ENCODE results near the gene HHLA2.

The HHLA2 gene

GRCh38 chr3:108315767-108316301 is 19.5 kb downstream of the HHLA2 start:
- Histone ChIP-seq H3K27ac (no peak overlapping the region), H3K4me3 (no peak overlapping the region)
- TF ChIP-seq, protein P1, sequence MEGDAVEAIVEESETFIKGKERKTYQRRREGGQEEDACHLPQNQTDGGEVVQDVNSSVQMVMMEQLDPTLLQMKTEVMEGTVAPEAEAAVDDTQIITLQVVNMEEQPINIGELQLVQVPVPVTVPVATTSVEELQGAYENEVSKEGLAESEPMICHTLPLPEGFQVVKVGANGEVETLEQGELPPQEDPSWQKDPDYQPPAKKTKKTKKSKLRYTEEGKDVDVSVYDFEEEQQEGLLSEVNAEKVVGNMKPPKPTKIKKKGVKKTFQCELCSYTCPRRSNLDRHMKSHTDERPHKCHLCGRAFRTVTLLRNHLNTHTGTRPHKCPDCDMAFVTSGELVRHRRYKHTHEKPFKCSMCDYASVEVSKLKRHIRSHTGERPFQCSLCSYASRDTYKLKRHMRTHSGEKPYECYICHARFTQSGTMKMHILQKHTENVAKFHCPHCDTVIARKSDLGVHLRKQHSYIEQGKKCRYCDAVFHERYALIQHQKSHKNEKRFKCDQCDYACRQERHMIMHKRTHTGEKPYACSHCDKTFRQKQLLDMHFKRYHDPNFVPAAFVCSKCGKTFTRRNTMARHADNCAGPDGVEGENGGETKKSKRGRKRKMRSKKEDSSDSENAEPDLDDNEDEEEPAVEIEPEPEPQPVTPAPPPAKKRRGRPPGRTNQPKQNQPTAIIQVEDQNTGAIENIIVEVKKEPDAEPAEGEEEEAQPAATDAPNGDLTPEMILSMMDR (IDR thresholded peaks at IDR 0.05) = no peak
- no peak for DNase-seq (ENCODE audit: low spot score)

GRCh38 chr3:108319428-108320082 is 23.2 kb downstream of the HHLA2 start:
- TF ChIP-seq, protein P1 (IDR thresholded peaks at IDR 0.05) = no peak
- H3K27ac ChIP-seq = no peak overlapping the region
- H3K4me3 ChIP-seq = no peak overlapping the region
- no peak for DNase-seq (ENCODE audit: low spot score)

- TF ChIP-seq, protein P1 (IDR thresholded peaks at IDR 0.05) = no peak
Measured at GRCh38 chr3:108320746-108321350, 24.5 kb downstream of the HHLA2 start.

DNA sequence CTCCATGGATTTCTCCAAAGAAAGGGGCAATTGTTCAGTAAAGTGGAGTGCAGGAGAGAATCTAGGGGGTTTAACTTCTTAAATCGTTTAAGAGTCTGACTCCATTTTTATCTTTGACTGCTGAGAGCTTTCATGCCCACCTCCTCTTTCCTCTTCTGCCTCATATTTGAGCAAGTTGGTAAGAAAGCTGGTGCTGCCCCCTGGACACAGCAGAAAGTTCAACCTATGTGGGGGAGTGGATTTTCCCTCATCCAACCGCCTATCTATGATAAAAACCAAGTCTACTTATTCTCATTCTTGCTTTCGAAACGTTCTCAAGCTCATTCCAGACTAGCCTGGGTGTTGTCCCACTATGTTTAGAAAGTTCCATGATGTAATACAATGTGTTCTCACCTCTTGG is 26.0 kb downstream of the HHLA2 start:
- no peak overlapping the region for H3K27ac ChIP-seq
- no peak for DNase-seq (ENCODE audit: low spot score)
- TF ChIP-seq, protein P1 (IDR thresholded peaks at IDR 0.05) = no peak
- H3K4me3 ChIP-seq = no peak overlapping the region

More at GRCh38 chr3:108320746-108321350, 24.5 kb downstream of the HHLA2 start:
- Histone ChIP-seq H3K4me3 (no peak overlapping the region), H3K27ac (no peak overlapping the region)
- DNase-seq (ENCODE audit: low spot score) = no peak

GRCh38 chr3:108324177-108324576 is 27.8 kb downstream of the HHLA2 start:
- no peak for DNase-seq (ENCODE audit: low spot score)
- TF ChIP-seq, protein P1 (IDR thresholded peaks at IDR 0.05) = no peak
- Histone ChIP-seq H3K4me3 (no peak overlapping the region), H3K27ac (no peak overlapping the region)

GRCh38 chr3:108327168-108327567 is 30.8 kb downstream of the HHLA2 start:
- Histone ChIP-seq H3K4me3 (no peak overlapping the region), H3K27ac (no peak overlapping the region)
- DNase-seq (ENCODE audit: low spot score) = no peak
- TF ChIP-seq, protein P1 (IDR thresholded peaks at IDR 0.05) = no peak

Measured in coronary artery (tissue), 2 donors.